Neural cell (in vitro differentiated cells): ENCODE measurements around the gene FAM89A. TPM values are rescaled to one million over a fixed set of nuclear protein-coding genes. Genes with fewer than 3 reads are reported as not detected.
"Not testable (repeated sequence)": the region's sequence is repeated elsewhere in the genome, so short reads cannot be mapped to it uniquely, and the experiment has no call there.

ENCODE experiments used
- H2AFZ ChIP-seq: fragments of 200-600, 300-800 bp; sonication (generic), shearing (Covaris generic); 2 replicates; pipeline ENCODE4 v1.6.0; 2014; ENCODE audit warnings: low read depth, mild to moderate bottlenecking, antibody characterized with exemption, low read length, moderate library complexity
- H3F3A ChIP-seq: fragments of 200-600 bp; shearing (Covaris generic); 2 replicates; pipeline ENCODE4 v1.6.1; 2016; ENCODE audit warnings: mild to moderate bottlenecking, moderate library complexity, mixed read lengths, antibody characterized with exemption, low read length; ENCODE audit not compliant: insufficient read depth, poor library complexity, severe bottlenecking
- H3K27ac ChIP-seq: fragments of 200-600, 300-800 bp; sonication (generic), shearing (Covaris generic); 2 replicates; pipeline ENCODE4 v1.5.1; 2014; ENCODE audit warnings: mild to moderate bottlenecking, low read length, moderate library complexity
- H3K27me3 ChIP-seq: fragments of 300-800, 200-600 bp; sonication (generic), shearing (Covaris generic); 2 replicates; pipeline ENCODE4 v1.6.0; 2014; ENCODE audit warnings: mild to moderate bottlenecking, low read depth, low read length, moderate library complexity; ENCODE audit not compliant: insufficient read depth
- H3K36me3 ChIP-seq: fragments of 300-800, 200-600 bp; sonication (generic), shearing (Covaris generic); 2 replicates; pipeline ENCODE4 v1.5.1; 2014; ENCODE audit warnings: mild to moderate bottlenecking, antibody characterized with exemption, low read length, moderate library complexity; ENCODE audit not compliant: insufficient read depth
- H3K4me2 ChIP-seq: fragments of 300-800, 200-600 bp; sonication (generic), shearing (Covaris generic); 2 replicates; pipeline ENCODE4 v1.6.0; 2014; ENCODE audit warnings: mild to moderate bottlenecking, low read length
- H3K4me3 ChIP-seq: fragments of 300-800, 200-600 bp; sonication (generic), shearing (Covaris generic); 2 replicates; pipeline ENCODE4 v1.5.1; 2014; ENCODE audit warnings: mild to moderate bottlenecking, low read length, moderate library complexity
- H3K79me2 ChIP-seq: fragments of 200-600 bp; shearing (Covaris generic); replicated peaks from 2 replicates; pipeline ENCODE4 v1.6.0; 2014; ENCODE audit warnings: mild to moderate bottlenecking, low read length, moderate library complexity; ENCODE audit not compliant: insufficient read depth
- H3K9ac ChIP-seq: fragments of 300-800, 200-600 bp; sonication (generic), shearing (Covaris generic); 2 replicates; pipeline ENCODE4 v1.6.1; 2016; ENCODE audit warnings: mild to moderate bottlenecking, low read length, mixed read lengths
- H3K9me2 ChIP-seq: fragments of 200-600 bp; shearing (Covaris generic); 2 replicates; pipeline ENCODE4 v1.6.1; 2016; ENCODE audit warnings: mild to moderate bottlenecking, low read length, mixed read lengths; ENCODE audit not compliant: insufficient read depth
- H3K9me3 ChIP-seq: fragments of 200-600, 300-800 bp; sonication (generic), shearing (Covaris generic); 2 replicates; pipeline ENCODE4 v1.6.1; 2016; ENCODE audit warnings: mild to moderate bottlenecking, mixed run types, low read length, moderate library complexity, mixed read lengths
- H4K20me1 ChIP-seq: fragments of 200-600 bp; shearing (Covaris generic); 2 replicates; pipeline ENCODE4 v1.6.1; 2016; ENCODE audit warnings: mild to moderate bottlenecking, mixed run types; ENCODE audit not compliant: insufficient read depth
- EP300 ChIP-seq: fragments of 450-650 bp; conservative IDR thresholded peaks from 2 replicates; pipeline ENCODE4 v1.6.1; 2014; ENCODE audit warnings: antibody characterized with exemption, mild to moderate bottlenecking, moderate library complexity; ENCODE audit not compliant: poor library complexity, severe bottlenecking
- EZH2 ChIP-seq: fragments of 200-600, 300-800 bp; shearing (Covaris generic), sonication (generic); IDR thresholded peaks from 2 replicates; pipeline ENCODE4 v1.6.1; 2014; ENCODE audit warnings: antibody characterized with exemption, low read length, borderline replicate concordance, mild to moderate bottlenecking; ENCODE audit not compliant: insufficient read depth, poor library complexity, severe bottlenecking
- MXI1 ChIP-seq: fragments of 450-650 bp; conservative IDR thresholded peaks from 2 replicates; pipeline ENCODE4 v1.6.1; 2014; ENCODE audit warnings: antibody characterized with exemption, mild to moderate bottlenecking; ENCODE audit not compliant: poor library complexity, severe bottlenecking
- POLR2AphosphoS5 ChIP-seq: IDR thresholded peaks from 2 replicates; pipeline ENCODE4 v1.6.1; 2012
- RAD21 ChIP-seq: fragments of 450-650 bp; conservative IDR thresholded peaks from 2 replicates; pipeline ENCODE4 v1.6.1; 2014; ENCODE audit warnings: antibody characterized with exemption, mild to moderate bottlenecking, moderate library complexity
- SMC3 ChIP-seq: fragments of 450-650 bp; conservative IDR thresholded peaks from 2 replicates; pipeline ENCODE4 v1.6.1; 2014; ENCODE audit warnings: antibody characterized with exemption, mild to moderate bottlenecking, moderate library complexity; ENCODE audit not compliant: poor library complexity
- TAF1 ChIP-seq: IDR thresholded peaks from 2 replicates; pipeline ENCODE4 v1.6.1; 2012; ENCODE audit warnings: low read depth
- polyA plus RNA-seq: library from polyadenylated mRNA; depleted of rRNA; stranded (reverse); fragments of >200 nt; gene quantifications from 2 replicates; pipeline ENCODE4 v1.2.3, GENCODE V29; 2014
- TF ChIP-seq, protein P1 (sequence below): IDR thresholded peaks from 2 replicates; pipeline ENCODE4 v1.6.1; 2012; ENCODE audit warnings: borderline replicate concordance
- TF ChIP-seq, protein P2 (sequence below): fragments of 450-650 bp; IDR thresholded peaks from 2 replicates; pipeline ENCODE4 v1.5.1; 2014; ENCODE audit warnings: antibody characterized with exemption, mild to moderate bottlenecking, moderate library complexity; ENCODE audit not compliant: poor library complexity, severe bottlenecking

FAM89A gene
- polyA plus RNA-seq, 1 donor from 2014 or later: 0.20 TPM

DNA sequence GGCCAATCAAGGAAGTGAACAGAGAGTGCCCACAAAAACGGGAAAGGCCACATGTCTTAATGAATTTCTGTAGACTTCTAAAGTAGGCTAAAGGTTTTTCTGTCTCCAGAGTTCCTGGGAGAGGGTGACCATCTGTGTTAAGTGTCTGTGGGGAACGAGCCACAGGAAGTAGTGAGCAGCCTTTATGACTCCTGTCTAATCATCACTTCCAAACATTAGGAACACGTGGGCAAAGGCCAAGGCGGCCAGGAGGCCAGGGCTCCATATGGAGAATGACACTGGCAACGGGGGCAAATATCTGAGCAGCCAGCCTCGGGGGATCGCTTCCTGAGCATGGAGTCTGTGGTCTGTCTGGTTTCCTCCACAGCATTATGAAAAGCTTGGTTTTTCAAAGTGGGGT is 7.1 kb downstream of the FAM89A start (continued):
- no peak for TF ChIP-seq EZH2
- TF ChIP-seq TAF1: no peak

DNA sequence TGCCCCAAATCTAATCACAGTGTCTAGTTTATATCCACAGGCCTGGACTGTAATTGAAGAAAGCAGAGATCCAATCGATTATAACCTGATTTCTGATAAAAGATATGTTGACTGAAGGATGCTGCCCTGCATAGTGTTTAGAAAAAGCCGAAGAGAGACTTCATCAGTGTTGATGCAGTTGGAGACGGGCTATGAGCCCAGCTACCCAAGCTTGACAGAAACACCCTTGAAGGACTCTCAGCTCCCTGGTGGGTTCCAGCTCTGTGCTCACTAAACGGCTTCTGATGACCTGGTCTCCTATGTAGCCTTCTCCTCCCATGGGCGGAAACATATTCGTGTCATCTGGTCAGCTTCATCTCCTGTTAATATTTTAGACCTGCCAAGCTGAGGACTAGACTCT is 10.2 kb downstream of the FAM89A start:
- Histone ChIP-seq H3K79me2 (no peaks in the 10 kb centered on the region), H3K9me2 (no peaks in the 10 kb centered on the region)

DNA sequence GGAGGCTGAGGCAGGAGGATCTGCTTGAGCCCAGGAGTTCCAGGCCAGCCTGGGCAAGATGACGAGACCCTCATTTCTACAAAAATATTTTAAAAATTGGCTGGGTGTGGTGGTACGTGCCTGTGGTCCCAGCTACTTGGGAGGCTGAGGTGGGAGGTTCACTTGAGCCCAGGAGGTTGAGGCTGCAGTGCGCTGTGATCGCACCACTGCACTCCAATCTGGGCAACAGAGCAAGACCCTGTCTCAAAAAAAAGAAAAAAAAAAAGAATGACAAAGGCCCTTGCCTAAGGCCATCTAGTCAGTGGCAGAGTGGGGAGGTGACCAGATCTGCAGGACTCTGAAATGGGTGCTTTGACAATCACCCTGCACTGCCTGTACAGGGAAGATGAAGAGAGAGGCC is 10.8 kb downstream of the FAM89A start:
- not testable (repeated sequence) for H3K9me3 ChIP-seq, H3K4me2 ChIP-seq, H3K79me2 ChIP-seq, H3K4me3 ChIP-seq, H2AFZ ChIP-seq, H3K27ac ChIP-seq, H3K9ac ChIP-seq, H4K20me1 ChIP-seq, H3F3A ChIP-seq, H3K9me2 ChIP-seq, H3K36me3 ChIP-seq, H3K27me3 ChIP-seq

More for the DNA sequence above, 10.2 kb downstream of the FAM89A start:
- Histone ChIP-seq H3K4me2 (no peak overlapping the region), H4K20me1 (no peaks in the 10 kb centered on the region), H2AFZ (no peak overlapping the region), H3F3A (no peaks in the 10 kb centered on the region), H3K27ac (no peak overlapping the region), H3K4me3 (no peak overlapping the region), H3K9me3 (no peaks in the 10 kb centered on the region), H3K9ac (no peak overlapping the region), H3K27me3 (no peaks in the 10 kb centered on the region), H3K36me3 (no peaks in the 10 kb centered on the region)
- TF ChIP-seq EZH2 (no peak), MXI1 (no peak), RAD21 (no peak), POLR2AphosphoS5 (no peak), SMC3 (no peak), TAF1 (no peak), EP300 (no peak)
- TF ChIP-seq, protein P1, sequence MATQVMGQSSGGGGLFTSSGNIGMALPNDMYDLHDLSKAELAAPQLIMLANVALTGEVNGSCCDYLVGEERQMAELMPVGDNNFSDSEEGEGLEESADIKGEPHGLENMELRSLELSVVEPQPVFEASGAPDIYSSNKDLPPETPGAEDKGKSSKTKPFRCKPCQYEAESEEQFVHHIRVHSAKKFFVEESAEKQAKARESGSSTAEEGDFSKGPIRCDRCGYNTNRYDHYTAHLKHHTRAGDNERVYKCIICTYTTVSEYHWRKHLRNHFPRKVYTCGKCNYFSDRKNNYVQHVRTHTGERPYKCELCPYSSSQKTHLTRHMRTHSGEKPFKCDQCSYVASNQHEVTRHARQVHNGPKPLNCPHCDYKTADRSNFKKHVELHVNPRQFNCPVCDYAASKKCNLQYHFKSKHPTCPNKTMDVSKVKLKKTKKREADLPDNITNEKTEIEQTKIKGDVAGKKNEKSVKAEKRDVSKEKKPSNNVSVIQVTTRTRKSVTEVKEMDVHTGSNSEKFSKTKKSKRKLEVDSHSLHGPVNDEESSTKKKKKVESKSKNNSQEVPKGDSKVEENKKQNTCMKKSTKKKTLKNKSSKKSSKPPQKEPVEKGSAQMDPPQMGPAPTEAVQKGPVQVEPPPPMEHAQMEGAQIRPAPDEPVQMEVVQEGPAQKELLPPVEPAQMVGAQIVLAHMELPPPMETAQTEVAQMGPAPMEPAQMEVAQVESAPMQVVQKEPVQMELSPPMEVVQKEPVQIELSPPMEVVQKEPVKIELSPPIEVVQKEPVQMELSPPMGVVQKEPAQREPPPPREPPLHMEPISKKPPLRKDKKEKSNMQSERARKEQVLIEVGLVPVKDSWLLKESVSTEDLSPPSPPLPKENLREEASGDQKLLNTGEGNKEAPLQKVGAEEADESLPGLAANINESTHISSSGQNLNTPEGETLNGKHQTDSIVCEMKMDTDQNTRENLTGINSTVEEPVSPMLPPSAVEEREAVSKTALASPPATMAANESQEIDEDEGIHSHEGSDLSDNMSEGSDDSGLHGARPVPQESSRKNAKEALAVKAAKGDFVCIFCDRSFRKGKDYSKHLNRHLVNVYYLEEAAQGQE: no peak
- TF ChIP-seq, protein P2, sequence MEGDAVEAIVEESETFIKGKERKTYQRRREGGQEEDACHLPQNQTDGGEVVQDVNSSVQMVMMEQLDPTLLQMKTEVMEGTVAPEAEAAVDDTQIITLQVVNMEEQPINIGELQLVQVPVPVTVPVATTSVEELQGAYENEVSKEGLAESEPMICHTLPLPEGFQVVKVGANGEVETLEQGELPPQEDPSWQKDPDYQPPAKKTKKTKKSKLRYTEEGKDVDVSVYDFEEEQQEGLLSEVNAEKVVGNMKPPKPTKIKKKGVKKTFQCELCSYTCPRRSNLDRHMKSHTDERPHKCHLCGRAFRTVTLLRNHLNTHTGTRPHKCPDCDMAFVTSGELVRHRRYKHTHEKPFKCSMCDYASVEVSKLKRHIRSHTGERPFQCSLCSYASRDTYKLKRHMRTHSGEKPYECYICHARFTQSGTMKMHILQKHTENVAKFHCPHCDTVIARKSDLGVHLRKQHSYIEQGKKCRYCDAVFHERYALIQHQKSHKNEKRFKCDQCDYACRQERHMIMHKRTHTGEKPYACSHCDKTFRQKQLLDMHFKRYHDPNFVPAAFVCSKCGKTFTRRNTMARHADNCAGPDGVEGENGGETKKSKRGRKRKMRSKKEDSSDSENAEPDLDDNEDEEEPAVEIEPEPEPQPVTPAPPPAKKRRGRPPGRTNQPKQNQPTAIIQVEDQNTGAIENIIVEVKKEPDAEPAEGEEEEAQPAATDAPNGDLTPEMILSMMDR: no peak

DNA sequence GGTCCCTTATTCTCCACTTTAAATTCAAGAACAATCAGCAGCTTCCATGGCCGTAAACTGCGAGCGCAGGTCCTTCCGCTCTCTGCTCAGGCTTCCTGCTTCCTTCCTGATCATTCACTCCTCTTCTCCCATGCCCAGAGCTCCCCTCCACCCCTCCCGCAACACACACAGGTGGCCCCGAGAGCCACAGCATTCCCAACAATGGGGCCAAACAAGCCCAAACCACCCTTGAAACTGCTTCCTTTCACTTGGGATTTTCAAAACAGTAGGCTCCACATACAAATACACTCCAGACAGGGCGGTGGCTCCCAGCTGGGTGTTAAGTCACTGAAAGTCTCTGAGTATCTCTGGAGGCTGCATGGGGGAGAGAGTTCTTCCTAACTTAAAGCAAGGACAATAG is 11.4 kb downstream of the FAM89A start:
- H4K20me1 ChIP-seq: no peaks in the 10 kb centered on the region
- no peak overlapping the region for H3K4me3 ChIP-seq
- TF ChIP-seq TAF1: no peak
- TF ChIP-seq MXI1: no peak
- no peak for TF ChIP-seq EP300
- TF ChIP-seq, protein P1: no peak
- TF ChIP-seq POLR2AphosphoS5: no peak
- TF ChIP-seq SMC3: no peak
- no peak for TF ChIP-seq RAD21
- no peak for TF ChIP-seq EZH2
- TF ChIP-seq, protein P2: no peak
- no peaks in the 10 kb centered on the region for H3K9me3 ChIP-seq
- no peaks in the 10 kb centered on the region for H3K79me2 ChIP-seq
- H3K27ac ChIP-seq: no peak overlapping the region
- no peaks in the 10 kb centered on the region for H3K9me2 ChIP-seq
- no peaks in the 10 kb centered on the region for H3K36me3 ChIP-seq
- no peak overlapping the region for H3K4me2 ChIP-seq
- no peak overlapping the region for H2AFZ ChIP-seq
- no peak overlapping the region for H3K9ac ChIP-seq
- no peaks in the 10 kb centered on the region for H3K27me3 ChIP-seq
- H3F3A ChIP-seq: no peaks in the 10 kb centered on the region
